Adrenal gland (tissue), 5 donors: ENCODE data around the gene HGF.

ENCODE experiments used
- CTCF ChIP-seq, 6 experiments: fragments of 450-650 bp in 4 of 6; fragments of 200-600 bp in 2 of 6; sonication (generic) in 1 of 6; IDR thresholded peaks; 1 replicate in 5 of 6; 2 replicates in 1 of 6; pipeline versions ENCODE4 v1.5.1 to v1.8.0; 2016 to 2021; ENCODE audit warnings: antibody characterized with exemption in 6 of 6, mild to moderate bottlenecking in 2 of 6, moderate library complexity in 1 of 6
- POLR2A ChIP-seq, 2 donors: fragments of 450-650 bp; IDR thresholded peaks; one replicate each; pipeline ENCODE4 v1.6.1; 2017; ENCODE audit warnings: antibody characterized with exemption in 2 of 2, mild to moderate bottlenecking in 2 of 2, moderate library complexity in 1 of 2
- donor health status: DM: no; HTN: no; CAD: no.

- TF ChIP-seq POLR2A (IDR thresholded peaks at IDR 0.05) (no peak), CTCF (IDR thresholded peaks at IDR 0.05) (no peak)
These were observed 70.9 kb downstream of the HGF start for GRCh38 chr7:81698965-81699364.
